Gastrocnemius medialis (tissue), 4 donors: Measurements from ENCODE around the gene NAPSA.

Source experiments
- CTCF ChIP-seq, 5 experiments: fragments of 450-650 bp in 3 of 5; fragments of 200-600 bp in 2 of 5; sonication (generic) in 2 of 5; IDR thresholded peaks in 4 of 5; conservative IDR thresholded peaks in 1 of 5; 1 replicate in 4 of 5; 2 replicates in 1 of 5; pipeline ENCODE4 v1.5.1; 2016 to 2019; ENCODE audit warnings: antibody characterized with exemption in 5 of 5, mild to moderate bottlenecking in 3 of 5, moderate library complexity in 3 of 5
- POLR2A ChIP-seq, 2 donors: fragments of 450-650 bp; IDR thresholded peaks; one replicate each; pipeline ENCODE4 v1.6.1; 2017; ENCODE audit warnings: antibody characterized with exemption in 2 of 2, mild to moderate bottlenecking in 2 of 2, moderate library complexity in 2 of 2

- no peak for TF ChIP-seq CTCF (IDR thresholded peaks at IDR 0.05 in 4 of 5, conservative IDR thresholded peaks at IDR 0.05 in 1 of 5)
- TF ChIP-seq POLR2A (IDR thresholded peaks at IDR 0.05): no peak
These were observed 45.4 kb downstream of the NAPSA start for GRCh38 chr19:50320051-50320450.
